HCT116 (cell line): ENCODE data around the gene DYDC2. TPM values are rescaled to one million over a fixed set of nuclear protein-coding genes. Genes with fewer than 3 reads are reported as not detected.
A peak's percentile ranks its signal among the peaks of the same experiment; 100 is the strongest.

ENCODE experiments used
- ATAC-seq: fragments of 200-7000 bp; cut with Tn5 transposase; 2 replicates; pipeline ENCODE4 v1.9.1; 2020; ENCODE audit warnings: mild to moderate bottlenecking, moderate library complexity
- BruUV-seq: library from RNA; stranded (reverse); fragments of 400-500 nt; replicated peaks from 2 replicates; lab custom pipeline; 2021; lab: Mats Ljungman, UMichigan
- CTCF ChIA-PET: fragments of 300-600 bp; sonication (Branson Sonifier 250); formaldehyde crosslinking; loops from one replicate; lab custom pipeline; 2021; ENCODE audit warnings: antibody characterized with exemption; lab: Charles Lee
- POLR2A ChIA-PET: fragments of 300-600, 350-600 bp; sonication (Branson Sonifier 250); formaldehyde crosslinking; loops from one replicate; lab custom pipeline; 2021; ENCODE audit warnings: antibody characterized with exemption; lab: Charles Lee
- RAD21 ChIA-PET, 2 experiments: fragments of 300-600 bp; sonication (Branson Sonifier 250); formaldehyde crosslinking; loops; one replicate each; lab custom pipeline; 2023; ENCODE audit warnings: low total read pairs in 2 of 2; ENCODE audit not compliant: uncharacterized antibody in 2 of 2, unreplicated experiment in 2 of 2, low non-redundant PET in 1 of 2; lab: Charles Lee
- DNase-seq: peaks from one replicate; pipeline ENCODE4 v3.0.0-alpha.2; 2010; ENCODE audit warnings: low read depth, low spot score
- H2AFZ ChIP-seq: fragments of 200-600 bp; shearing (Covaris generic), sonication (generic); 2 replicates; pipeline ENCODE4 v1.6.1; 2017; ENCODE audit warnings: low read depth, mixed run types, mixed read lengths, antibody characterized with exemption, low read length; ENCODE audit not compliant: poor library complexity, severe bottlenecking
- H3K27ac ChIP-seq: 2 replicates; pipeline ENCODE4 v1.5.1; 2012; ENCODE audit warnings: low read depth, low read length
- H3K27me3 ChIP-seq: fragments of 200-600 bp; sonication (generic); 2 replicates; pipeline ENCODE4 v1.6.1; 2016; ENCODE audit warnings: mixed run types, low read length, mixed read lengths; ENCODE audit not compliant: insufficient read depth
- H3K36me3 ChIP-seq, 2 experiments: fragments of 200-500 bp in 1 of 2; fragments of 200-600 bp in 1 of 2; sonication (Bioruptor generic) in 1 of 2; sonication (generic) in 1 of 2; 2 replicates each; pipeline versions ENCODE4 v1.5.1 to v1.6.1; 2014 to 2016; ENCODE audit warnings: low read length in 2 of 2, inconsistent platforms in 1 of 2, mixed read lengths in 1 of 2, mixed run types in 1 of 2; ENCODE audit not compliant: insufficient read depth in 2 of 2, control insufficient read depth in 1 of 2
- H3K4me1 ChIP-seq, 2 experiments: fragments of 200-600 bp in 1 of 2; sonication (generic) in 1 of 2; 2 replicates each; pipeline versions ENCODE4 v1.5.1 to v1.6.1; 2012 to 2017; ENCODE audit warnings: low read length in 2 of 2, inconsistent platforms in 1 of 2, mild to moderate bottlenecking in 1 of 2, mixed read lengths in 1 of 2, mixed run types in 1 of 2, moderate library complexity in 1 of 2; ENCODE audit not compliant: insufficient read depth in 2 of 2, control insufficient read depth in 1 of 2
- H3K4me2 ChIP-seq: fragments of 200-600 bp; sonication (generic); 2 replicates; pipeline ENCODE4 v1.6.1; 2017; ENCODE audit warnings: mixed run types, low read length, mixed read lengths
- H3K4me3 ChIP-seq, 2 experiments: fragments of 200-600 bp in 1 of 2; sonication (generic) in 1 of 2; replicated peaks in 1 of 2; 2 replicates each; pipeline ENCODE4 v1.5.1; 2011 to 2016; ENCODE audit warnings: low read length in 2 of 2, control low read depth in 1 of 2, low read depth in 1 of 2, mild to moderate bottlenecking in 1 of 2, mixed read lengths in 1 of 2, mixed run types in 1 of 2
- H3K79me2 ChIP-seq: fragments of 200-600 bp; sonication (generic); 2 replicates; pipeline ENCODE4 v1.6.1; 2017; ENCODE audit warnings: mild to moderate bottlenecking, mixed run types, low read length, moderate library complexity, mixed read lengths; ENCODE audit not compliant: insufficient read depth
- H3K9ac ChIP-seq: fragments of 200-600 bp; sonication (generic); 2 replicates; pipeline ENCODE4 v1.6.1; 2016; ENCODE audit warnings: low read length, mixed read lengths
- H3K9me2 ChIP-seq: fragments of 200-600 bp; sonication (generic), shearing (Covaris generic); 2 replicates; pipeline ENCODE4 v1.6.1; 2017; ENCODE audit warnings: mixed run types, mild to moderate bottlenecking, moderate library complexity; ENCODE audit not compliant: insufficient read depth
- H3K9me3 ChIP-seq, 2 experiments: fragments of 200-500 bp in 1 of 2; fragments of 200-600 bp in 1 of 2; sonication (Bioruptor generic) in 1 of 2; sonication (generic) in 1 of 2; 2 replicates each; pipeline ENCODE4 v1.6.1; 2014 to 2017; ENCODE audit warnings: low read length in 2 of 2, mixed read lengths in 2 of 2, inconsistent platforms in 1 of 2, low read depth in 1 of 2, mild to moderate bottlenecking in 1 of 2, mixed run types in 1 of 2, moderate library complexity in 1 of 2; ENCODE audit not compliant: control insufficient read depth in 1 of 2, insufficient read depth in 1 of 2
- H4K20me1 ChIP-seq: fragments of 200-600 bp; sonication (generic), shearing (Covaris generic); 2 replicates; pipeline ENCODE4 v1.6.1; 2017; ENCODE audit warnings: mixed run types, mild to moderate bottlenecking, moderate library complexity; ENCODE audit not compliant: insufficient read depth
- CBX3 ChIP-seq: IDR thresholded peaks from 2 replicates; pipeline ENCODE4 v1.6.1; 2012; ENCODE audit warnings: low read depth
- EGR1 ChIP-seq: IDR thresholded peaks from 2 replicates; pipeline ENCODE4 v1.6.1; 2012; ENCODE audit warnings: low read depth
- EZH2 ChIP-seq: fragments of 200-600 bp; sonication (generic); IDR thresholded peaks from 2 replicates; pipeline ENCODE4 v1.6.1; 2017; ENCODE audit warnings: antibody characterized with exemption, mixed run types
- FOSL1 ChIP-seq: IDR thresholded peaks from 2 replicates; pipeline ENCODE4 v1.6.1; 2012; ENCODE audit warnings: low read depth
- JUND ChIP-seq: IDR thresholded peaks from 2 replicates; pipeline ENCODE4 v1.6.1; 2012
- MAX ChIP-seq: IDR thresholded peaks from 2 replicates; pipeline ENCODE4 v1.6.1; 2012
- POLR2A ChIP-seq: IDR thresholded peaks from 2 replicates; pipeline ENCODE4 v1.7.0; 2011; ENCODE audit warnings: borderline replicate concordance; ENCODE audit not compliant: insufficient read depth, insufficient read length; ENCODE audit errors: extremely low read depth
- RAD21 ChIP-seq: IDR thresholded peaks from 2 replicates; pipeline ENCODE4 v1.6.1; 2012; ENCODE audit warnings: low read depth, mild to moderate bottlenecking
- SP1 ChIP-seq: IDR thresholded peaks from 2 replicates; pipeline ENCODE4 v1.6.1; 2012; ENCODE audit warnings: low read depth
- SRF ChIP-seq: IDR thresholded peaks from 2 replicates; pipeline ENCODE4 v1.6.1; 2012; ENCODE audit warnings: low read depth
- TCF7L2 ChIP-seq: IDR thresholded peaks from 2 replicates; pipeline ENCODE4 v1.7.0; 2011; ENCODE audit warnings: borderline replicate concordance, inconsistent platforms; ENCODE audit not compliant: insufficient read depth, insufficient read length; ENCODE audit errors: extremely low read depth
- YY1 ChIP-seq: IDR thresholded peaks from 2 replicates; pipeline ENCODE4 v1.6.1; 2011; ENCODE audit warnings: low read length, low read depth, moderate library complexity, mild to moderate bottlenecking; ENCODE audit not compliant: insufficient replicate concordance; ENCODE audit errors: extremely low read depth
- ZFX ChIP-seq: fragments of 450-650 bp; IDR thresholded peaks from 2 replicates; pipeline ENCODE4 v1.6.1; 2017
- ZNF274 ChIP-seq: fragments of 200-500 bp; sonication (Bioruptor generic); IDR thresholded peaks from 2 replicates; pipeline ENCODE4 v1.6.1; 2014; ENCODE audit warnings: mild to moderate bottlenecking, low read depth, low read length, inconsistent platforms
- intact Hi-C: fragments of 100-400 bp; cut with micrococcal nuclease; formaldehyde crosslinking; loops from 2 replicates; pipeline ENCODE4 v1.10.0; 2022
- total RNA-seq: library from RNA; stranded (reverse); gene quantifications from one replicate; pipeline ENCODE4 v1.2.1, GENCODE V29; 2021; ENCODE audit not compliant: unreplicated experiment
- TF ChIP-seq, protein P1 (sequence below): IDR thresholded peaks from 2 replicates; pipeline ENCODE4 v1.6.1; 2011; ENCODE audit warnings: mild to moderate bottlenecking, low read length, moderate library complexity; ENCODE audit not compliant: insufficient replicate concordance; ENCODE audit errors: extremely low read depth

Gene DYDC2
- total RNA-seq, 1 experiment from 2014 or later, result not detected

DNA sequence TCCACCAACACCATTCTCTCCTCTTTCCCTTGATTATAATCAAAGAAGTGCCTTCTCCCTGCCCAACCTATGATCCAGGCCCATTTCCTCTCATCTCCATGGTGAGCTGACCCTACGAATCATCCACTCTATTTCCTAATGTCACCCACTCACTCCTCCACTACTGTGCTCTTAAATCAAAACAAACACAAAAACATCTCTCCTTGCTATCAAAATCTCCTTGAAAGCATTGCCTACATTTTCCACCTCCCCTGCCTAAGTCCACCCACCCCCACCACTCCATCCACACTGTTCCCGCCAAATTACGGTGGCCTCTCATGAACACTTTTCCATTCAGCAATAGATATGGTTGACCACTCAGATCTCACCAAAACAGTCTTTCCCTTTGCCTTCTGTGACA, 5.4 kb upstream of the DYDC2 start:
- no peaks in the 10 kb centered on the region for H3K27me3 ChIP-seq
- no peaks in the 10 kb centered on the region for H3K79me2 ChIP-seq
- no peaks in the 10 kb centered on the region for H3K4me1 ChIP-seq
- POLR2A ChIA-PET, result no interaction called here
- H3K4me3 ChIP-seq, result no peak overlapping the region
- no peaks in the 10 kb centered on the region for H3K36me3 ChIP-seq
- H4K20me1 ChIP-seq, result no peaks in the 10 kb centered on the region
- no peaks in the 10 kb centered on the region for H3K9me2 ChIP-seq
- H3K27ac ChIP-seq, result no peak overlapping the region
- RAD21 ChIA-PET, result no interaction called here
- H3K4me2 ChIP-seq, result no peak overlapping the region
- DNase-seq, result no peak
- no TSS peak for BruUV-seq
- CTCF ChIA-PET, result no interaction called here
- no peak for ATAC-seq
- H3K9me3 ChIP-seq, result no peaks in the 10 kb centered on the region
- no peak overlapping the region for H3K9ac ChIP-seq
- no peak for TF ChIP-seq MAX
- intact Hi-C loops, result no loop called here
- no peak overlapping the region for H2AFZ ChIP-seq

DNA sequence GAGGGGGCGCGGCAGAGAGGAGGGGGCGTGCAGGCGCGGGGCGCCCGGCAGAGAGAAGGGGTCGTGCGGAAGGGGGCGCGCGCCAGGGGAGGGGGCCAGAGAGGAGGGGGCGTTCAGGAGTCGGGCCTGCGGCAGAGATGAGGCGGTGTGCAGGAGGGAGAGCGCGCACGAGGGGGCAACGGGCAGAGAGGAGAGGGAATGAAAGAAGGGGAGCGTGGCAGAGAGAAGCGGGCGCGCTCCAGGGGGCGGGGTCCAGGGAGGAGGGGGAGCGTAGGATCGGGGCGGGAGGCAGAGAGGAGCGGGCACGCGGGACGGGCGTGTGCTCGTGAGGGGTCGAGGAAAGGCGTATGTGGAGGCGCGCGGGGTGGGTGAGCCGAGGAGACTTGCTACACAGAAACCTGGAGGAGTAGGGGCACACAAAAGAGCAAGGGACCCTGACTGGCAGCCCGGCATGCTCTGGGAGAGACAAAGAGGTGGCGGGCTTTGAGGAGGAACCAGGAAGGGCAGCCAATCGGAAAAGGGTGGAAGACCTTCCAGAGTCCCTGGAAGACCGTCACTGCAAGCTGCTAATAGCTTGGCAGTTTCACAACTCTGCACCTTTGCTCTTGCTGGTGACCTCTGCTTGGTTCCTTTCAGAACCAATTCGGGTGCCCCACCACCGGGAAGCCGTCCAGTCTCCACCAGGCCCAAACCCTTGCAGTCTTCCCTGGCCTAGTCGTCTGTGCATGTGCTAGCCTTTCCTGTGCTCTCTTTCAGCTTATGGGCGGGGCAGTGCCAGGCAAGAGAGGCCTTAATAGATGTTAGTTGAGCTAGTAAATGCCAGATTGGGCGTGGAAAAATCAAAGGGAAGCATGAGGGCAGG, 639 bp downstream of the DYDC2 start:
- no TSS peak for BruUV-seq
- Histone ChIP-seq H3K4me3 (no peak overlapping the region), H3K9ac (no peak overlapping the region), H3K27ac (no peak overlapping the region), H4K20me1 (no peaks in the 10 kb centered on the region), H3K79me2 (no peaks in the 10 kb centered on the region), H2AFZ (peak overlapping the region; percentile 26), H3K4me1 (peaks cover 8 to 11% of the 10 kb centered on the region in 2 experiments), H3K36me3 (no peaks in the 10 kb centered on the region), H3K9me2 (no peaks in the 10 kb centered on the region), H3K27me3 (no peaks in the 10 kb centered on the region), H3K4me2 (peak overlapping the region; percentile 44), H3K9me3 (no peaks in the 10 kb centered on the region)
- ATAC-seq (peak; percentile 54; the same call in 1 of the 2 replicates), DNase-seq (no peak)
- ChIA-PET POLR2A (no interaction called here), CTCF (interaction anchor here (1.2 kb wide), 1 partner anchor 21 kb away, joined by 4 read pairs; no protein-coding TSS in a partner anchor), RAD21 (no interaction called here)
- intact Hi-C loops, result no loop called here
- TF ChIP-seq, protein P1, sequence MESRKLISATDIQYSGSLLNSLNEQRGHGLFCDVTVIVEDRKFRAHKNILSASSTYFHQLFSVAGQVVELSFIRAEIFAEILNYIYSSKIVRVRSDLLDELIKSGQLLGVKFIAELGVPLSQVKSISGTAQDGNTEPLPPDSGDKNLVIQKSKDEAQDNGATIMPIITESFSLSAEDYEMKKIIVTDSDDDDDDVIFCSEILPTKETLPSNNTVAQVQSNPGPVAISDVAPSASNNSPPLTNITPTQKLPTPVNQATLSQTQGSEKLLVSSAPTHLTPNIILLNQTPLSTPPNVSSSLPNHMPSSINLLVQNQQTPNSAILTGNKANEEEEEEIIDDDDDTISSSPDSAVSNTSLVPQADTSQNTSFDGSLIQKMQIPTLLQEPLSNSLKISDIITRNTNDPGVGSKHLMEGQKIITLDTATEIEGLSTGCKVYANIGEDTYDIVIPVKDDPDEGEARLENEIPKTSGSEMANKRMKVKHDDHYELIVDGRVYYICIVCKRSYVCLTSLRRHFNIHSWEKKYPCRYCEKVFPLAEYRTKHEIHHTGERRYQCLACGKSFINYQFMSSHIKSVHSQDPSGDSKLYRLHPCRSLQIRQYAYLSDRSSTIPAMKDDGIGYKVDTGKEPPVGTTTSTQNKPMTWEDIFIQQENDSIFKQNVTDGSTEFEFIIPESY, result no peak
- no peak for TF ChIP-seq ZFX
- TF ChIP-seq SP1, result no peak
- no peak for TF ChIP-seq EZH2
- TF ChIP-seq JUND, result no peak
- no peak for TF ChIP-seq RAD21
- TF ChIP-seq SRF, result no peak
- TF ChIP-seq CBX3, result no peak
- TF ChIP-seq FOSL1, result no peak
- TF ChIP-seq TCF7L2, result no peak
- TF ChIP-seq ZNF274, result no peak
- TF ChIP-seq MAX, result no peak
- TF ChIP-seq YY1, result no peak
- no peak for TF ChIP-seq POLR2A
- no peak for TF ChIP-seq EGR1
